ENCODE measurements around the gene RTL1. TPM values are rescaled to one million over a fixed set of nuclear protein-coding genes. Genes with fewer than 3 reads are reported as not detected.

RTL1 gene
- total RNA-seq, 1 donor from 2014 or later: 159 TPM

DNA sequence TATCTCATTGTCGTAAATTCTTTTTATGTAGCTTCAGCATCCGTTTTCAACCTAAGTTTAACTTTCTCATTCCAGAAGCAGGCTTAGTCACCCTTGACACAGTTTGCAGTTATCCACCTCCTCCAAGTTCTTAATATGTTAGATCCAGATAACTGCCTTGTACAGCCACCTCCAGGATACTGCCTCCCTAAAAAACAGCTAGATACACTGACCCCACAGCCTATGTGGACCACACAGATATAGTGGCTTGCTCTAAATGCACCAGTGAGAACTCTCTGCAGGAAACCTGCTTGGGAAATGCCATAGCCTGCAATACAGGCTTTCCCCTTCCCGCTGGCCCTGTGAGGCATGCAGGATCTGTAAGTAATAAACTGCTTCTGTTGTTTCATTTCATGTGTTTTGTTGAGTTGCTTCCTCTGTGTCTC lies 11.1 kb upstream of the RTL1 start:
- Mint-ChIP-seq H3K9me3 (ENCODE audit: low read depth) (no peaks in the 10 kb centered on the region), H3K27me3 (no peaks in the 10 kb centered on the region), H3K36me3 (ENCODE audit: insufficient read depth) (peaks cover 4% of the 10 kb centered on the region), H3K4me1 (ENCODE audit: low read depth) (peaks cover 4% of the 10 kb centered on the region), H3K27ac (no peak overlapping the region), H3K4me3 (ENCODE audit: low read depth) (no peak overlapping the region)
- DNase-seq (ENCODE audit: low spot score, unreplicated experiment): no peak
- TF ChIP-seq, protein P1, sequence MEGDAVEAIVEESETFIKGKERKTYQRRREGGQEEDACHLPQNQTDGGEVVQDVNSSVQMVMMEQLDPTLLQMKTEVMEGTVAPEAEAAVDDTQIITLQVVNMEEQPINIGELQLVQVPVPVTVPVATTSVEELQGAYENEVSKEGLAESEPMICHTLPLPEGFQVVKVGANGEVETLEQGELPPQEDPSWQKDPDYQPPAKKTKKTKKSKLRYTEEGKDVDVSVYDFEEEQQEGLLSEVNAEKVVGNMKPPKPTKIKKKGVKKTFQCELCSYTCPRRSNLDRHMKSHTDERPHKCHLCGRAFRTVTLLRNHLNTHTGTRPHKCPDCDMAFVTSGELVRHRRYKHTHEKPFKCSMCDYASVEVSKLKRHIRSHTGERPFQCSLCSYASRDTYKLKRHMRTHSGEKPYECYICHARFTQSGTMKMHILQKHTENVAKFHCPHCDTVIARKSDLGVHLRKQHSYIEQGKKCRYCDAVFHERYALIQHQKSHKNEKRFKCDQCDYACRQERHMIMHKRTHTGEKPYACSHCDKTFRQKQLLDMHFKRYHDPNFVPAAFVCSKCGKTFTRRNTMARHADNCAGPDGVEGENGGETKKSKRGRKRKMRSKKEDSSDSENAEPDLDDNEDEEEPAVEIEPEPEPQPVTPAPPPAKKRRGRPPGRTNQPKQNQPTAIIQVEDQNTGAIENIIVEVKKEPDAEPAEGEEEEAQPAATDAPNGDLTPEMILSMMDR (IDR thresholded peaks at IDR 0.05; ENCODE audit: unreplicated experiment): no peak

DNA sequence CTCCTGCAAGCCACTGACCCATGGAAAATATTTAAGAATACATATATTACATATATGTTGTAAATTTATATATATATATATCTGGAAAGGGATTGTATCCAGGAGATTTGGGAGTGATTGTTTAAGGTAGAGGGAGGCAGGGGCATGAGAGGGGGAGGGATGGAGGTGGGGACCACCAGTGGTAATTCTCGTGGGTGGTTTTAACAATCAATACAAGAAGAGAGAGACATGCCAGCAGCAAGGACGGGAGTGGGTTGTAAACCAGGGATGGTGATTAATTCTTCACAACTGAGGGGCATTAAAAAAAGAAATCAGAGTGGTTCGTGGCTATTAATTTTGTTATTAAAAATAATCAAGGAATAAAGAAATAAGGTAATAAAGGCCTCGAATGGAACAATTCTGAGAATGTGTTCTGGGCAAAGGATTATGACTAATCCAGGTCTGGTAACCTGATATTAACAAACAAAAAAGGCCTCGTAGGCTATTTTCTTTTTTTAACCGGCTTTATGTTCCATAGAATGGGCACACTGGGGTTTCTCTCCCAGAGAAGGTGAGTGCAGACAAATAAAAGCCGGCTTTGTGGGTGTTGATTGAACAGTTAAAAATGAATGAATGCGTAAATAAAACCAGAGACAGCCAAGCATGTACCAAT lies 8.3 kb upstream of the RTL1 start:
- peaks cover 4% of the 10 kb centered on the region for H3K4me1 Mint-ChIP-seq (ENCODE audit: low read depth)
- H3K4me3 Mint-ChIP-seq (ENCODE audit: low read depth): no peak overlapping the region
- H3K27me3 Mint-ChIP-seq: peaks cover 6% of the 10 kb centered on the region
- no peak for DNase-seq (ENCODE audit: low spot score, unreplicated experiment)
- H3K27ac Mint-ChIP-seq: no peak overlapping the region
- H3K36me3 Mint-ChIP-seq (ENCODE audit: insufficient read depth): peaks cover 6% of the 10 kb centered on the region
- TF ChIP-seq, protein P1 (IDR thresholded peaks at IDR 0.05; ENCODE audit: unreplicated experiment): no peak
- H3K9me3 Mint-ChIP-seq (ENCODE audit: low read depth): no peaks in the 10 kb centered on the region

DNA sequence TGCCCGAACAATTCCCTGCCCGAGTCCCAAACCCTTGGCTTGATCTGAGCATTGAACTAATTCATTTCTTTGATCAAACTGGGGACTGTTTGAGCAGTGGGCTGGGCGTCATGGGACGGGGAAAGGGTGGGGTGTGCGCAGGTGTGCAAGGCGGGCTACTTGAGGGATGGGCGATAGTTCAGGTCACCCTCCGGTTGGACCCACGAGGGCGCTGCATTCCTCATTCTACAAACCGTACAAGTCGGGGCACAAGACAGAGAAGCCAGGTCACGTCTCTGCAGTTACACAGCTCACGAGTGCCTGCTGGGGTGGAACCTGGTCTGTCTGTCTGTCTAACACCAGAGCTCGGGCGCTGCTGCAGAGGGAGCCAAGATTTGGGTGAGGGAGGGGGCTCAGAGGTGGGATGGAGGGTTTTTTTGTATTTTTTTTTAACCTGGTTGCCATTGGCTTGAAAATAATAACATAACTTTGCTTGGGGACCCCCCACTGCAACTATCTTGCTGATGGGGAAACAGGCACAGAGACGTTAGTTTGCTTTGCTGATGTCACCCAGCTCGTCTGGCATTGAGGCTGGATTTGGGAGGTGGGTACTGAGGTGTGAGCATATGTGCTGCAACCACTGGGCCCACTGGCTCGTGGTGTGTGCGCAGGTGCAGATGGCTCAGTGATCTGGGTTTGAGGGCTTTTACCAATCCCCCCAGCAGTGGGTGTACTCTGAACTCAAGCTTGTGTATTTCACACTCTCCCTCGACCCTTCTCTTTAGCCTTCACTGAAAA lies 7.6 kb upstream of the RTL1 start:
- no peak for DNase-seq (ENCODE audit: low spot score, unreplicated experiment)
- H3K27ac Mint-ChIP-seq: no peak overlapping the region
- H3K4me1 Mint-ChIP-seq (ENCODE audit: low read depth): peaks cover 4% of the 10 kb centered on the region
- no peak overlapping the region for H3K4me3 Mint-ChIP-seq (ENCODE audit: low read depth)
- no peaks in the 10 kb centered on the region for H3K9me3 Mint-ChIP-seq (ENCODE audit: low read depth)
- peaks cover 6% of the 10 kb centered on the region for H3K36me3 Mint-ChIP-seq (ENCODE audit: insufficient read depth)
- peaks cover 11% of the 10 kb centered on the region for H3K27me3 Mint-ChIP-seq
- TF ChIP-seq, protein P1 (IDR thresholded peaks at IDR 0.05; ENCODE audit: unreplicated experiment): no peak

DNA sequence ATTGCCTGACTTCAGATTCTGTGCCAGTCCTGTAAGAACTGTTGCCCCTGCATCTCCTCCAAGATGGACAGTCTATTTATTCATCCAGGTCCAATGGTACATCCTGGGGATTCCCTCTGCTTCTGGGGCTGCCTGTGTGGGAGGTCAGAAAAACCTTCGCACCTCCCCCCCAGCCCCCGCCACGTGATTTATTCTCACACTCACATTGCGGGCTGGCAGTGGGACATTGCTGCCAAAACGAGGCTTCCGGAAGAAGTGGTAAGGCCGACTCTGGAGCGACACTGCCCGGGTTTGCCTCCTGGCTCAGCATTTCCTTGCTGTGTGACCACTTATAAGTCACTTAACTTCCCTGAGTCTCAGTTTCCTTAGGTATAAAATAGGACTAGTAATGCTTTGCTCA lies 5.9 kb upstream of the RTL1 start:
- Mint-ChIP-seq H3K27ac (no peak overlapping the region), H3K4me1 (ENCODE audit: low read depth) (peaks cover 8% of the 10 kb centered on the region), H3K36me3 (ENCODE audit: insufficient read depth) (peaks cover 6% of the 10 kb centered on the region), H3K9me3 (ENCODE audit: low read depth) (no peaks in the 10 kb centered on the region), H3K4me3 (ENCODE audit: low read depth) (no peak overlapping the region), H3K27me3 (peaks cover 25% of the 10 kb centered on the region)
- TF ChIP-seq, protein P1 (IDR thresholded peaks at IDR 0.05; ENCODE audit: unreplicated experiment): no peak
- DNase-seq (ENCODE audit: low spot score, unreplicated experiment): no peak

DNA sequence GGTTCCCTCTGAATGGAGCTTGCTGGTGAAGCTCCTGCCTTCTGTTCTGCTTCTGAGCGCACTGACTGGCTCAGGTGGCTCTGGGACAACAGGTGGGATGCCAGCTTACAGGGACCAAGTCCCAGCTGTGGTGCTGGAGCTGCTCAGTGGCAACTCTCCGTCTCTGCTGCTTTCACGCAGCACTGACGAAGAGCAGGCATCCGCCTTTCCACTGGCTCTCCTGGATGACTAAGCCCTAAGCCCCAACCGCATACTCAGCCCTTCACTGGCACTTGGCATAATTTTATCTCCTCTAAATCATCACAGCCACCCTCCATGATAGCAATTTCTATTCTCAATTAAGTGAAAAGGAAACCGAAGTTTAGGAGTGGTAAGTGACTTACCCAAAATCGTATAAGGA lies 3.7 kb upstream of the RTL1 start:
- H3K27me3 Mint-ChIP-seq: peaks cover 28% of the 10 kb centered on the region
- H3K4me1 Mint-ChIP-seq (ENCODE audit: low read depth): peaks cover 21% of the 10 kb centered on the region
- TF ChIP-seq, protein P1 (IDR thresholded peaks at IDR 0.05; ENCODE audit: unreplicated experiment): no peak
- H3K27ac Mint-ChIP-seq: no peak overlapping the region
- no peaks in the 10 kb centered on the region for H3K9me3 Mint-ChIP-seq (ENCODE audit: low read depth)
- peaks cover 4% of the 10 kb centered on the region for H3K36me3 Mint-ChIP-seq (ENCODE audit: insufficient read depth)
- no peak overlapping the region for H3K4me3 Mint-ChIP-seq (ENCODE audit: low read depth)
- DNase-seq (ENCODE audit: low spot score, unreplicated experiment): no peak
